BE2C (cell line): ENCODE data around the gene STX16.

ENCODE experiments used
- DNase-seq: peaks from one replicate; pipeline ENCODE4 v3.0.0-alpha.2; 2020
- H3K27me3 ChIP-seq: fragments of 250-450 bp; sonication (Bioruptor Pico); 2 replicates; pipeline ENCODE4 v1.5.1; 2020; ENCODE audit warnings: mild to moderate bottlenecking
- H3K36me3 ChIP-seq: fragments of 250-450 bp; sonication (Bioruptor Pico); 2 replicates; pipeline ENCODE4 v1.5.1; 2020; ENCODE audit warnings: mild to moderate bottlenecking
- H3K4me1 ChIP-seq: fragments of 250-450 bp; sonication (Bioruptor Pico); 2 replicates; pipeline ENCODE4 v1.5.1; 2020
- H3K4me3 ChIP-seq: 2 replicates; pipeline ENCODE4 v1.5.1; 2011; ENCODE audit warnings: low read depth, low read length
- H3K9me3 ChIP-seq: fragments of 250-450 bp; sonication (Bioruptor Pico); 2 replicates; pipeline ENCODE4 v1.5.1; 2020
- TF ChIP-seq, protein P1 (sequence below): IDR thresholded peaks from 2 replicates; pipeline ENCODE4 v1.5.1; 2012; ENCODE audit warnings: mild to moderate bottlenecking, low read depth, low read length

Gene STX16

DNA sequence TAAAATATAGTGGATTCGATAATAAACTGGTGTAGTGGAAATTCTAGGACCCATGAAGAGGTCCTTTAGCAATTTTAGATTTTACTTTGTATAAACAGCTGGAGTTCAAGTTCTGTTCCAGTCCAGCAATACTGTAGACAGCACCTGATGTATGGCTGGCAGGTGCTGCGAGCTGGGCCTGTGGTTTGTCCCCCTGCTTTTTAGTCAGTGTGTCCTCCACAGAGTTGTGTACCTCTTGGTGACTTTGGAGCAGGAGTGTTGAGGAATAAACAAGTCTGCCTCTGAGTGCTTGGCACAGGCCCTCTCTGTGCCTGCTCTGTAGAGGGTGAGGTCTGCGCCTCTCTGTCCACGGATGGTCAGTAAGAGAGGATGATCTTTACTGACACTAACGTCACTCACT, 13.8 kb downstream of the STX16 start:
- DNase-seq, result no peak

DNA sequence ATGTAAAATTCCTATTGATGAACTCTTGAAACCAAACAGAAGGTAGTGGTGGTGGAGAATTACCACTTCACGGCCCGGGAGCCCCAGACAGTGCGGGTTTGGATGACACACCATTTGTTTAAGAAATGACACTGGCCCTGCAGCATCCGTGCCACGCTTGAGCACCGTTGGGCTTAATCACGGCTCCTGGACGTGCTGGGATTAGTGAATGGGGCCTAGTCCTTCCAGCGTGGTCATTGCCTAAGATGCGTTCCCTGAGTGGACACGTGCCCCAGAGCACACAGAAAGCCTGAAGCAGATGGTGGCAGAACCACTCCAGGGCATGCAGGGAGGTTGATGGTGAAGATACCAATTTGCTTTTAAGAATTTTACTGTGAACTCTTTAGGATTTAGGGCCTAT, 14.5 kb downstream of the STX16 start:
- H3K27me3 ChIP-seq, result no peaks in the 10 kb centered on the region
- peaks cover 29% of the 10 kb centered on the region for H3K36me3 ChIP-seq
- TF ChIP-seq, protein P1, sequence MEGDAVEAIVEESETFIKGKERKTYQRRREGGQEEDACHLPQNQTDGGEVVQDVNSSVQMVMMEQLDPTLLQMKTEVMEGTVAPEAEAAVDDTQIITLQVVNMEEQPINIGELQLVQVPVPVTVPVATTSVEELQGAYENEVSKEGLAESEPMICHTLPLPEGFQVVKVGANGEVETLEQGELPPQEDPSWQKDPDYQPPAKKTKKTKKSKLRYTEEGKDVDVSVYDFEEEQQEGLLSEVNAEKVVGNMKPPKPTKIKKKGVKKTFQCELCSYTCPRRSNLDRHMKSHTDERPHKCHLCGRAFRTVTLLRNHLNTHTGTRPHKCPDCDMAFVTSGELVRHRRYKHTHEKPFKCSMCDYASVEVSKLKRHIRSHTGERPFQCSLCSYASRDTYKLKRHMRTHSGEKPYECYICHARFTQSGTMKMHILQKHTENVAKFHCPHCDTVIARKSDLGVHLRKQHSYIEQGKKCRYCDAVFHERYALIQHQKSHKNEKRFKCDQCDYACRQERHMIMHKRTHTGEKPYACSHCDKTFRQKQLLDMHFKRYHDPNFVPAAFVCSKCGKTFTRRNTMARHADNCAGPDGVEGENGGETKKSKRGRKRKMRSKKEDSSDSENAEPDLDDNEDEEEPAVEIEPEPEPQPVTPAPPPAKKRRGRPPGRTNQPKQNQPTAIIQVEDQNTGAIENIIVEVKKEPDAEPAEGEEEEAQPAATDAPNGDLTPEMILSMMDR, result no peak
- no peak overlapping the region for H3K4me3 ChIP-seq
- H3K4me1 ChIP-seq, result peaks cover 3% of the 10 kb centered on the region
- DNase-seq, result peak; percentile 38
- no peaks in the 10 kb centered on the region for H3K9me3 ChIP-seq

More for the DNA sequence above, 13.8 kb downstream of the STX16 start:
- Histone ChIP-seq H3K36me3 (peaks cover 22% of the 10 kb centered on the region), H3K9me3 (no peaks in the 10 kb centered on the region), H3K4me1 (peaks cover 3% of the 10 kb centered on the region), H3K27me3 (no peaks in the 10 kb centered on the region), H3K4me3 (no peak overlapping the region)
- TF ChIP-seq, protein P1, result no peak

- no peak overlapping the region for H3K4me3 ChIP-seq
- no peak for DNase-seq
- no peaks in the 10 kb centered on the region for H3K27me3 ChIP-seq
- no peaks in the 10 kb centered on the region for H3K9me3 ChIP-seq
- peaks cover 29% of the 10 kb centered on the region for H3K36me3 ChIP-seq
- peaks cover 3% of the 10 kb centered on the region for H3K4me1 ChIP-seq
- TF ChIP-seq, protein P1, result no peak
Measured at GRCh38 chr20:58666702-58667101, 15.6 kb downstream of the STX16 start.

- TF ChIP-seq, protein P1, result no peak
- DNase-seq, result no peak
- H3K36me3 ChIP-seq, result peaks cover 29% of the 10 kb centered on the region
Measured at GRCh38 chr20:58667975-58668374, 16.9 kb downstream of the STX16 start.

DNA sequence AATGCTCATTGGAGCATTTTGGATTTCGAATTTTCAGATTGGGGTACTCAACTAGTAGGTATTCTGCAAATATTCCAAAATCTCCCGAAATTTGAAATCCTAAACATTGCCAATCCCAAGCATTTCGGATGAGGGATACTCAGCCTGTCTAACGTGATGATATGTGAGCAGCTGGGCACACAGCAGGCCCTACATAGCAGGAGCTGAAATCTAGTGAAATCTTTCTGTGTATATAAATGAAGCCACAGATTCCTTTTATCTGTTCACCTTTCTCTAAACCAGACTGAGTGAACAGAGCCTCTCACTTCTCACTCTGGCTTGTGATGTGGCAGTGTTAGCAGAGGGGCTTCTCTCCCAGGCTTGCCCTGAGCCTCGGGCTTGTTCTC, 17.8 kb downstream of the STX16 start:
- Histone ChIP-seq H3K4me1 (peaks cover 3% of the 10 kb centered on the region), H3K9me3 (no peaks in the 10 kb centered on the region), H3K27me3 (no peaks in the 10 kb centered on the region), H3K36me3 (peaks cover 34% of the 10 kb centered on the region), H3K4me3 (no peak overlapping the region)
- DNase-seq, result no peak
- TF ChIP-seq, protein P1, result no peak

More at GRCh38 chr20:58667975-58668374, 16.9 kb downstream of the STX16 start:
- H3K27me3 ChIP-seq, result no peaks in the 10 kb centered on the region
- no peaks in the 10 kb centered on the region for H3K9me3 ChIP-seq
- H3K4me3 ChIP-seq, result no peak overlapping the region
- H3K4me1 ChIP-seq, result peaks cover 3% of the 10 kb centered on the region

DNA sequence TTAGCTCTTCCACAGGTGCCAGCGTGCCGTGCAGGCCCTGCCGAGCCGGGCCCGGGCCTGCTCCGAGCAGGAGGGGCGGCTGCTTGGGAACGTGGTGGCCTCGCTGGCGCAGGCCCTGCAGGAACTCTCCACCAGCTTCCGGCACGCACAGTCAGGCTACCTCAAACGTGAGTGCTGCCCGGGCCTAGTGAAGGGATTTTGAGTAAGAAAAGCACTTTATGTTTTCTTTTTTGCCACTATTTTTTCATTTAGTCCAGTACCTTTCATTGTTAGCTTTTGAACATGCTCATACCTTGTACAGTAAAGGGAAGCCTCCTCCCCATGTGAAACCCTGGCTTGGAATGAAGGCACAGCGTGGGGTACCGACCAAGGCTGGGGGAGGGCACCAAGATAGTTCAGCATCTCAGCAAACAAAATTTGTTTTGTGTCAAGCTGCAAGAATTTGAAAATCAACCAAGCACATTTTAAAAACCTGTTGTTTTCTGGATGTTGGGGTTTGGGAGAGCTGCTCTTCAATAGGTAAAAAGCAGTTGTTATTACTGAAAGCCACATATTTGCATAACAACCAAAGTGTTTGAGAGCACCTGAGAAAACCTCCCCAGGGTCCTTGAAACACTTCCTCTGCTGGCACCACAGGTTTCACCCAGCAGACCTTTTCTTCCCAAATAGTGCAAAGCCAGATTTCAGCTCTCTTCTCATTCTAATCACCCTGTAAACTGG, 18.4 kb downstream of the STX16 start:
- peaks cover 3% of the 10 kb centered on the region for H3K4me1 ChIP-seq
- H3K9me3 ChIP-seq, result no peaks in the 10 kb centered on the region
- H3K36me3 ChIP-seq, result peaks cover 34% of the 10 kb centered on the region
- TF ChIP-seq, protein P1, result no peak
- H3K4me3 ChIP-seq, result no peak overlapping the region
- no peaks in the 10 kb centered on the region for H3K27me3 ChIP-seq
- DNase-seq, result no peak
